GM23338 (cell line): ENCODE measurements around the gene NEFH. TPM values are rescaled to one million over a fixed set of nuclear protein-coding genes. Genes with fewer than 3 reads are reported as not detected.

Experiments
- ATAC-seq: fragments of 200-7000 bp; cut with Tn5 transposase; 3 replicates; pipeline ENCODE4 v1.9.1; 2020
- DNase-seq: peaks from one replicate; pipeline ENCODE4 v3.0.0-alpha.2; 2015; ENCODE audit warnings: low spot score
- H2AFZ ChIP-seq: fragments of 200-600 bp; sonication (generic); 2 replicates; pipeline ENCODE4 v1.8.0; 2016; ENCODE audit warnings: antibody characterized with exemption, mild to moderate bottlenecking, moderate library complexity
- H3F3A ChIP-seq: fragments of 200-600 bp; sonication (generic); replicated peaks from 2 replicates; pipeline ENCODE4 v1.8.0; 2017; ENCODE audit warnings: antibody characterized with exemption, mixed run types, low read depth
- H3K27ac ChIP-seq: fragments of 200-600 bp; sonication (generic); 2 replicates; pipeline ENCODE4 v1.6.1; 2016; ENCODE audit warnings: low read depth
- H3K27me3 ChIP-seq: fragments of 200-600 bp; sonication (generic); 2 replicates; pipeline ENCODE4 v1.8.0; 2016; ENCODE audit warnings: mild to moderate bottlenecking, mixed run types, moderate library complexity; ENCODE audit not compliant: insufficient read depth
- H3K36me3 ChIP-seq: fragments of 200-600 bp; sonication (generic); 2 replicates; pipeline ENCODE4 v1.8.0; 2016; ENCODE audit warnings: mild to moderate bottlenecking; ENCODE audit not compliant: insufficient read depth
- H3K4me1 ChIP-seq: fragments of 200-600 bp; sonication (generic); 2 replicates; pipeline ENCODE4 v1.8.0; 2016; ENCODE audit warnings: mild to moderate bottlenecking, moderate library complexity; ENCODE audit not compliant: insufficient read depth
- H3K4me2 ChIP-seq: fragments of 200-600 bp; sonication (generic); 2 replicates; pipeline ENCODE4 v1.7.1; 2017; ENCODE audit warnings: mixed run types
- H3K4me3 ChIP-seq: fragments of 200-600 bp; sonication (generic); 2 replicates; pipeline ENCODE4 v1.6.1; 2016; ENCODE audit warnings: mixed run types
- H3K79me2 ChIP-seq: fragments of 200-600 bp; sonication (generic); replicated peaks from 2 replicates; pipeline ENCODE4 v1.8.0; 2017; ENCODE audit warnings: mild to moderate bottlenecking; ENCODE audit not compliant: insufficient read depth
- H3K9me2 ChIP-seq: fragments of 200-600 bp; sonication (generic); 2 replicates; pipeline ENCODE4 v1.8.0; 2017; ENCODE audit not compliant: insufficient read depth
- H4K20me1 ChIP-seq: fragments of 200-600 bp; sonication (generic); replicated peaks from 2 replicates; pipeline ENCODE4 v1.8.0; 2017; ENCODE audit warnings: mild to moderate bottlenecking; ENCODE audit not compliant: insufficient read depth
- H3K27ac Mint-ChIP-seq: 2 replicates; pipeline ENCODE4 v1.8.0; 2020; ENCODE audit warnings: inconsistent platforms, mild to moderate bottlenecking, moderate library complexity, mixed read lengths
- H3K27me3 Mint-ChIP-seq: 3 replicates; pipeline ENCODE4 v1.8.0; 2022; ENCODE audit warnings: low read depth, mild to moderate bottlenecking, moderate library complexity, mixed read lengths, inconsistent platforms; ENCODE audit not compliant: insufficient read depth, poor library complexity
- H3K36me3 Mint-ChIP-seq: 3 replicates; pipeline ENCODE4 v1.8.0; 2021; ENCODE audit warnings: low read depth, mild to moderate bottlenecking, inconsistent platforms, moderate library complexity, mixed read lengths
- H3K4me1 Mint-ChIP-seq: 3 replicates; pipeline ENCODE4 v1.8.0; 2020; ENCODE audit warnings: mild to moderate bottlenecking, inconsistent platforms, mixed read lengths
- H3K4me3 Mint-ChIP-seq: 3 replicates; pipeline ENCODE4 v1.8.0; 2021; ENCODE audit warnings: moderate library complexity, mild to moderate bottlenecking, inconsistent platforms, mixed read lengths
- H3K9me3 Mint-ChIP-seq: 3 replicates; pipeline ENCODE4 v1.8.0; 2020; ENCODE audit warnings: moderate library complexity, mild to moderate bottlenecking, inconsistent platforms, mixed read lengths
- EZH2 ChIP-seq: fragments of 200-600 bp; sonication (generic); IDR thresholded peaks from one replicate; pipeline ENCODE4 v1.8.0; 2017; ENCODE audit warnings: antibody characterized with exemption, mild to moderate bottlenecking, low read depth; ENCODE audit not compliant: unreplicated experiment
- JUNB ChIP-seq: IDR thresholded peaks from one replicate; pipeline ENCODE4 v1.6.1; 2016; ENCODE audit warnings: antibody characterized with exemption; ENCODE audit not compliant: unreplicated experiment
- POLR2AphosphoS5 ChIP-seq: IDR thresholded peaks from 2 replicates; pipeline ENCODE4 v1.6.1; 2016; ENCODE audit warnings: antibody characterized with exemption, low read depth
- ZNF114 ChIP-seq: fragments of 250-450 bp; sonication (Bioruptor Pico); IDR thresholded peaks from 2 replicates; pipeline ENCODE4 v1.5.0; 2020; ENCODE audit warnings: mild to moderate bottlenecking, moderate library complexity
- ZNF331 ChIP-seq: fragments of 250-450 bp; sonication (Bioruptor Pico); IDR thresholded peaks from 2 replicates; pipeline ENCODE4 v1.5.0; 2020; ENCODE audit warnings: low read depth, mild to moderate bottlenecking, moderate library complexity
- polyA plus RNA-seq: library from polyadenylated mRNA; unstranded; fragments of >200 nt; fragmentation: Nextera tagmentation; extraction: Ambion mirVana; gene quantifications from 2 replicates; pipeline ENCODE4 v1.2.1, GENCODE V29; 2016
- total RNA-seq: library from RNA; depleted of rRNA; stranded (reverse); fragments of >200 nt; shearing (Covaris generic); gene quantifications from 2 replicates; pipeline ENCODE4 v1.2.3, GENCODE V29; 2014
- TF ChIP-seq, protein P1 (sequence below): IDR thresholded peaks from 2 replicates; pipeline ENCODE4 v1.6.1; 2016; ENCODE audit warnings: antibody characterized with exemption
- TF ChIP-seq, protein P2 (sequence below), 2 experiments: fragments of 200-600 bp in 1 of 2; sonication (generic) in 1 of 2; conservative IDR thresholded peaks; 2 replicates each; pipeline versions ENCODE4 v1.5.1 to v1.6.1; 2016 to 2017; ENCODE audit warnings: antibody characterized with exemption in 2 of 2, low read depth in 2 of 2, mild to moderate bottlenecking in 2 of 2, moderate library complexity in 1 of 2

Gene NEFH
- total and polyA plus RNA-seq, 2 experiments from 2014 or later, result 2.4 to 6.3 TPM

DNA sequence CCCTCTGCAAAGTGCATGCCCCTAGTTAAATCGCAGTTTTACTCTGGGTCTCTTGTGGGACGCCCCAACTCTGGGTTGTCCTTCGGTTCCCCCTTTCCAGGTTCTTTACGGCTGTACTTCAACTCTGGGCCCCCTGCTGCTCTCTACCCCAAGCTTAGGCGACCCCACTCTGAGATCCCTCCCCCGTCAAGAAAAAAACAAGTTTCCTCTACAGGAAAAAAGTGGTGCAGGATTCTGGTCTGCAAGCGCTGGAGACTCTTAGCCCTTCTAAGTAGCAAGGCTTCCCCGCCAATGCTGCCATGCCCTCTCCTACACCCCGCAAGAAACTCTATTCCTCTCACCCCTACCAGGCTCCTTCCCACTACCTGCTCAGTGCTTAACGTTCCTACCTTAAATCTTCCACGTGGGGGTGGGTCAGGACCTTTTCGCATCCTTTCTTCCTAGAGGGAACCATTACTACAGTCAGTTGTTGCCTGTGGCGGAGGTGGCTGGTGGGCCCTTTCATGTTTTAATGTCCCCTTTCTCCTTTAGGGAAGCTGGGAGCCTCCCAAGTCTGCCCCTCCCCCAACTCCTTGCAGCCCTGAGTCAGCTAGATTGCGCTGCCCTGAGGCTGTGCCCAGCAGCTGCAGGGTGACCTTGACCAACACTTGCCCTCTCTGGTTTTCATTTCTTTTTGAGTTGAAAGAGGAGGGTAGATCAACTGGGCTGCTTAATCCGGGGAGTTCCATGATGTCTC, 1.4 kb downstream of the NEFH start:
- Histone ChIP-seq H3K4me2 (peak overlapping the region; percentile 87), H3K36me3 (no peaks in the 10 kb centered on the region; the same call in 1 of the 2 replicates), H3F3A (peaks cover 7% of the 10 kb centered on the region; the same call in 1 of the 2 replicates), H2AFZ (peak overlapping the region; percentile 94), H3K9me2 (no peaks in the 10 kb centered on the region), H3K4me3 (peak overlapping the region; percentile 65), H4K20me1 (no peaks in the 10 kb centered on the region; the same call in 1 of the 2 replicates), H3K79me2 (no peaks in the 10 kb centered on the region), H3K27me3 (peaks cover 56% of the 10 kb centered on the region), H3K4me1 (peaks cover 28% of the 10 kb centered on the region), H3K27ac (no peak overlapping the region)
- ATAC-seq (peak; percentile 52), DNase-seq (peak; percentile 92)
- Mint-ChIP-seq H3K4me3 (peak overlapping the region; percentile 80), H3K9me3 (peaks cover 10% of the 10 kb centered on the region; the same call in 2 of the 3 replicates), H3K36me3 (peaks cover 15% of the 10 kb centered on the region), H3K27me3 (peaks cover 59% of the 10 kb centered on the region), H3K27ac (peak overlapping the region; percentile 61; the same call in 1 of the 2 replicates), H3K4me1 (peaks cover 41% of the 10 kb centered on the region)
- TF ChIP-seq POLR2AphosphoS5 (no peak), ZNF331 (CRISPR knock-in tag) (no peak), JUNB (no peak), EZH2 (no peak), ZNF114 (no peak)
- TF ChIP-seq, protein P1, sequence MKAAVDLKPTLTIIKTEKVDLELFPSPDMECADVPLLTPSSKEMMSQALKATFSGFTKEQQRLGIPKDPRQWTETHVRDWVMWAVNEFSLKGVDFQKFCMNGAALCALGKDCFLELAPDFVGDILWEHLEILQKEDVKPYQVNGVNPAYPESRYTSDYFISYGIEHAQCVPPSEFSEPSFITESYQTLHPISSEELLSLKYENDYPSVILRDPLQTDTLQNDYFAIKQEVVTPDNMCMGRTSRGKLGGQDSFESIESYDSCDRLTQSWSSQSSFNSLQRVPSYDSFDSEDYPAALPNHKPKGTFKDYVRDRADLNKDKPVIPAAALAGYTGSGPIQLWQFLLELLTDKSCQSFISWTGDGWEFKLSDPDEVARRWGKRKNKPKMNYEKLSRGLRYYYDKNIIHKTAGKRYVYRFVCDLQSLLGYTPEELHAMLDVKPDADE, result 0 out of 2 replicates have a peak, but pooled peaks have one; percentile 5
- TF ChIP-seq, protein P2, sequence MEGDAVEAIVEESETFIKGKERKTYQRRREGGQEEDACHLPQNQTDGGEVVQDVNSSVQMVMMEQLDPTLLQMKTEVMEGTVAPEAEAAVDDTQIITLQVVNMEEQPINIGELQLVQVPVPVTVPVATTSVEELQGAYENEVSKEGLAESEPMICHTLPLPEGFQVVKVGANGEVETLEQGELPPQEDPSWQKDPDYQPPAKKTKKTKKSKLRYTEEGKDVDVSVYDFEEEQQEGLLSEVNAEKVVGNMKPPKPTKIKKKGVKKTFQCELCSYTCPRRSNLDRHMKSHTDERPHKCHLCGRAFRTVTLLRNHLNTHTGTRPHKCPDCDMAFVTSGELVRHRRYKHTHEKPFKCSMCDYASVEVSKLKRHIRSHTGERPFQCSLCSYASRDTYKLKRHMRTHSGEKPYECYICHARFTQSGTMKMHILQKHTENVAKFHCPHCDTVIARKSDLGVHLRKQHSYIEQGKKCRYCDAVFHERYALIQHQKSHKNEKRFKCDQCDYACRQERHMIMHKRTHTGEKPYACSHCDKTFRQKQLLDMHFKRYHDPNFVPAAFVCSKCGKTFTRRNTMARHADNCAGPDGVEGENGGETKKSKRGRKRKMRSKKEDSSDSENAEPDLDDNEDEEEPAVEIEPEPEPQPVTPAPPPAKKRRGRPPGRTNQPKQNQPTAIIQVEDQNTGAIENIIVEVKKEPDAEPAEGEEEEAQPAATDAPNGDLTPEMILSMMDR (conservative IDR thresholded peaks at IDR 0.05; ENCODE audit: low read depth in 2 of 2), result peak in 1 of 2 experiments; percentile 46; a peak in 2 of 4 replicates

DNA sequence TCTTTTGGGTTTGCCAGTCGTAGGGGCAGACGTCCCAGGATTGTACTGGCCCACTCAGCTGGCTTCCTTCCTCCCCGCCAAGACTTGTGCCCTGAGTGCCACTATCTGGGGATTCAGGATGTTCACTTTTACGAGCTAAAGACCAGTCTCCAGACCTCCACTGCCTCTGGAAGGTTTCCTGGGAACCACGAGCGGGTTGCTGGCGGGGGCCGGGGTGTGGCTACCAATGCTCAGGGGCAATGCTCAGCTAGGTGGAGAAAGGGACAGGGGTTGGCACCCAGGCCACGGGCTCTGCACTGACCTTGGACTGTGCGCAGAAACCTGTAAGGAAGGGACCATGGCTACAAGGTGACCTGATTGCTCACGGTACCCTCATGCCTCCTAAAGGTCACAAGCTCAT, 2.2 kb downstream of the NEFH start:
- Mint-ChIP-seq H3K4me3 (peak overlapping the region; percentile 80), H3K36me3 (peaks cover 15% of the 10 kb centered on the region)
- H3K4me3 ChIP-seq, result peak overlapping the region; percentile 65

More for the DNA sequence above, 2.2 kb downstream of the NEFH start:
- Mint-ChIP-seq H3K27ac (no peak overlapping the region), H3K4me1 (peaks cover 38% of the 10 kb centered on the region), H3K27me3 (peaks cover 52% of the 10 kb centered on the region), H3K9me3 (peaks cover 10% of the 10 kb centered on the region; the same call in 2 of the 3 replicates)
- Histone ChIP-seq H3K36me3 (peaks cover 3% of the 10 kb centered on the region; the same call in 1 of the 2 replicates), H4K20me1 (no peaks in the 10 kb centered on the region; the same call in 1 of the 2 replicates), H3K79me2 (no peaks in the 10 kb centered on the region), H3K27ac (no peak overlapping the region), H2AFZ (no peak overlapping the region), H3F3A (peaks cover 7% of the 10 kb centered on the region; the same call in 1 of the 2 replicates), H3K27me3 (peaks cover 54% of the 10 kb centered on the region), H3K9me2 (no peaks in the 10 kb centered on the region), H3K4me2 (peak overlapping the region; percentile 87), H3K4me1 (peaks cover 28% of the 10 kb centered on the region)
- ATAC-seq, result no peak
- TF ChIP-seq, protein P1, result no peak
- DNase-seq, result no peak
